Cerebellar cortex (tissue), 1 donor: Measurements from ENCODE around the gene USF2.

Source experiments
- DNase-seq: peaks from one replicate; pipeline ENCODE4 v3.0.0-alpha.2; 2015; ENCODE audit warnings: low spot score

Gene USF2

DNA sequence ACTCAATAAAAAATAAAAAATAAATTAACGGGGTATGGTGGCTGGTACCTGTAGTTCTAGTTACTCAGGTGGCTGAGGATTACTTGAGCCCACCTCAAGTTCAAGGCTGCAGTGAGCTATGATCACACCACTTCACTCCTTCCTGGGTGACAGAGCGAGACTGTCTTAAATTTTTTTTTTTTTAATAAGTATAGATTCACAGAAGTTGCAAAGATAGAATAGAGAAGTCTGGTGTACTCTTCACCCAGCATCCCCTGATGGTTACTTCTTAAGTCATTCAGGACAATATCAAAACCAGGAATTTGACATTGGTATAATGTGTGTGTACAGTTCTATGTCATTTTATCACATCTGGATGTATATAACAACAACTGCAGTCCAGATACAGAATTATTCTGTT is 52.5 kb downstream of the USF2 start:
- DNase-seq: no peak

DNA sequence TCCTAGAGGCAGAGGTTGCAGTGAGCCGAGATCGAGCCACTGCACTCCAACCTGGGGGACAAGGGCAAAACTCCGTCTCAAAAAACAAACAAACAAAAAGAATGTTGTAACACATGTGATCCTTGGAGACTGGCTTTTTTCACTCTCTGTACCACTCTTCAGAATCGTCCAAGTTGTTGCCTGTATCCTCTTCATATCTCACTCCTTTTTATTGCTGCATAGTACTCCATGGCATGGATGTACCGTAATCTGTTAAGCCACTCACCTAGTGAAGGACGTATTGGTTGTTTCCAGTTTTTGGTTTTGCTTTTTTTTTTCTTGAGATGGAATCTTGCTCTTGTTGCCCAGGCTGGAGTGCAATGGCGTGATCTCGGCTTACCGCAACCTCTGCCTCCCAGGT is 53.3 kb downstream of the USF2 start:
- no peak for DNase-seq

DNA sequence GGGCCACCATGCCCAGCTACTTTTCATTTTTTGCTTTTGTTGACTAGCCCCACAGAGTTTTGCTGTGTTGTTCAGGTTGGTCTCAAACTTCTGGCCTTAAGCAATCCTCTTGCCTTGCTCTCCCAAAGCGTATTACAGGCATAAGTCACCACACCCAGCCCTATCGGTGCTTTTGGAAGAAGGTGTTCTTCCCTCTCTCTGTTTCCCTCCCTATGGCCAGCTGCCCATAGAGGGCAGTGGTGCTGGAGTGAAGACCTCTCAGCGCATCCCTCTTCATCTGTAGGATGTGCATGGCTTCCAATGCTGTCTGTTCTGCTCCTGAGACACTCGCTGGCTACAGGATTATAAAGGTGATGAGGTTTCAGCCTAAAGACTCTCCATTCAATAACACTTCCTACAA is 58.9 kb downstream of the USF2 start:
- DNase-seq: no peak

DNA sequence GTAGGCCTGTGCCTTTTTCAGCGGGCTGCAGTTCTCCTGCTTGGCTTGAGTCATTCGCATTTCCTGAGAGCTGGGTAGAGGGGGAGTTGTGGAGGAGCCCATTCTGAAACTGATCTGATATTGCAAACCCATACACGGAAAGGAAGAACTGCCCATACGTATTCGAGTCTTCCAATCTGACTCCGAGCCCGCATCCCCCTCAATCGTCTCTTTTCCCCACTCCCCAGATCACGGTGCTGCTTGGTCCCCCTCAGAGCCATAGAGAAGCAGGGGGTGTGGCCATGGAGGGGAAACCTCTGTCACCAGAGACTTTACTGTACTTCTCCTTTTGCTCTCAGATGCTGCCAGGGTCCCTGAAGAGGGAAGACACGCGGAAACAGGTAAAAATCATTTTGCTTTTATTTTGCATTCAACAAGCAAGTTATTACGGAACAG is 60.1 kb downstream of the USF2 start, which contains the start of gene CD22:
Gene CD22, plus strand, starts transcription at position 337 of the 435 bp plus-strand sequence. CDS start 2,854 bp downstream, outside the sequence.
- DNase-seq: no peak

DNA sequence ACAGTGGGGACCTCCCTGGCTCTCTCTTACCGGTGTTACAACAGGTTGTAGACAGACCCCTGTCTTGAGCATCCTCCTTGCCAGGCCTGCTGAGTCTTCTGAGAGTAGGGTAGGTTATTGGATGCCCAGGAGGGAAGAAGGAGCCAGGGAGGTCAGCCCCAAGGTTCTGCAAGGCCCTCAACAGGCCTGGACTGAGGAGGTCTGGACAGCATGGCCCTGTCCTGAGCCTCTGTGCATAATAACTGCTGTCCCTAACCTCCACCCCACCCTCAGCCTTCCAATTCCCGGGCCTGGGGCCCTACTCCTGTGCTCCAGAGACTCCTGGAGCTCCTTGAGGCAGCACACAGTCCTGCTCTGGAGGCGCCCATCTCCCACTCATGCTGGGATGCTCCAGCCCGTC is 60.6 kb downstream of the USF2 start:
- DNase-seq: no peak
